GM18951 (cell line): Measurements from ENCODE around the gene ERI3.

Experiments used
- POLR2A ChIP-seq: IDR thresholded peaks from 4 replicates; pipeline ENCODE4 v1.6.1; 2011; ENCODE audit warnings: mild to moderate bottlenecking; ENCODE audit not compliant: insufficient read length, insufficient read depth; ENCODE audit errors: extremely low read depth
- in situ Hi-C: fragments of 300-500 bp; cut with MboI; formaldehyde crosslinking; loops from one replicate; pipeline ENCODE4 v1.12.0; 2022; ENCODE audit warnings: low sequenced_read_pairs, mixed read lengths, inconsistent platforms; ENCODE audit not compliant: unreplicated experiment

Gene ERI3

DNA sequence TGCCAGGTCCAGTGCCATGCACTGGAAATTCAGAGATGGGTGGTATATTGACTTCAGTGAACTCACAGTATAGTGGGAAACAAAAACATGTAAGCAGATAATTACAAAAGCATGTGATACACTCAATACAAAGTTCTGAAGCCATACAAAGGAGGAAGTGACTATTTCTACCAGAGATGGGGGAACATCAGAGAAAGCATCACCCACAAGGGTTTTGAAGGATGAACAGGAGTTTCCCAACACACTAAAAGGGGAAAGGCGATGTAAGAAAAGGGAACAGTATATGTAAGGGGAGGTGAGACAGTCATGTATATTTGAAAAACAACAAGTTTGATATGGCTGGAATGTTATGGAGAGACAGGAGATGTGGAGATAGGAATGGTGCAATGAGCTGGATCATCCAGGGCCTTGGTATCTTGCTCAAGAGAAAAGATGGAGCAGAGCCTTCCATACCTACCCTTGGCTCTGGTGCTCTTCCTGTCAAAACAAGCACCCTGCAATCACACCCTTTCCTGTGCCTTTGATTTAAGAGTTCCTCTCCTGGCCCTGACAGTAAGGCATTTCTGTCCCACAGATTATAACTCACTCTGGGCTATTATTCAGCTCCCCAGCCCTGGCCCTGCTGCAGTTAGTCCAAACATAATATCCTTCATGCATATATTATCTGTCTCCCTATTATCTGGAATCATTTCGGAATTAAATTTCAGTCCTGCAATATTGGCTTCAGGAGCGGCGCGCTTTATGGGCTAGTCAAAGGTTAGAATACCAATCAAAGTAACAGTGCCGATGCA lies 81.3 kb downstream of the ERI3 start:
- no peak for TF ChIP-seq POLR2A
- in situ Hi-C loops, result no loop called here

DNA sequence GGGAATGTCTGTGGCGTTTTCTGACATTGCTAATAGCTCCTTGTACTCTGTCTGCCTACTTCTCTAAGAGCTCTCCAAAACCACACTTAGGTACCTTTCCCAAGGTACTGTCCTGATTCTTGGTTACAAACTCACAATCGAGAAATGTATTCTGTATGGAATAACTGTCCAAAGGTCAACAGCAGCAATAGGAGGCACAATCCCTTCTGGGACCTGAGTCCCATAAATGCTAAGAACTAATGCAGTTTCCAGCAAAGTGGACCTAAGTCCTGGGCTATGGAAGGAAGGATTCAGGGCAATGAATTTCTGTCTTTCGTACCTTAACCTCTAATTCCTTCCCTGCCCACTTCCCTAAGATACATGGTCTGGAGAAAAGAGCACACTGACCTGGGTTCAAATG lies 82.1 kb downstream of the ERI3 start:
- in situ Hi-C loops, result no loop called here
- no peak for TF ChIP-seq POLR2A

DNA sequence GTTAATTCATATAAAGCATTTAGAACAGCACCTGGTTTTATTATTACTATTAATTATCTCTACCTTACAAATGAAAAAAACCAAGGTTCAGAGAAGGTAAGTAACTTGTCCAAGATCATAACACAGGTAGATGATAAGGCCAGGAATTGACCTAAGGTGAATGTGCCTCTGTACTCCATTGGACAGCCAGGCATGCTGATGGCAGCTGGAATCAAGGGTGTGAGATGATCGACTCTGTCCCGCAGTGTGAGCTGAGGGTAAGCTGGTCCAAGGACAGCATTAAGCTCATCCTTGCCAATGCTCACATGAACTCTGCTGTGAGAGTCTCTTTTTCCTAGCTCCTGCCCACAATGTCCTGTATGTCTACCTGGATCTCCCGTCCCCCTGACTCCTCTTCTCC lies 83.4 kb downstream of the ERI3 start:
- in situ Hi-C loops, result no loop called here
- no peak for TF ChIP-seq POLR2A

DNA sequence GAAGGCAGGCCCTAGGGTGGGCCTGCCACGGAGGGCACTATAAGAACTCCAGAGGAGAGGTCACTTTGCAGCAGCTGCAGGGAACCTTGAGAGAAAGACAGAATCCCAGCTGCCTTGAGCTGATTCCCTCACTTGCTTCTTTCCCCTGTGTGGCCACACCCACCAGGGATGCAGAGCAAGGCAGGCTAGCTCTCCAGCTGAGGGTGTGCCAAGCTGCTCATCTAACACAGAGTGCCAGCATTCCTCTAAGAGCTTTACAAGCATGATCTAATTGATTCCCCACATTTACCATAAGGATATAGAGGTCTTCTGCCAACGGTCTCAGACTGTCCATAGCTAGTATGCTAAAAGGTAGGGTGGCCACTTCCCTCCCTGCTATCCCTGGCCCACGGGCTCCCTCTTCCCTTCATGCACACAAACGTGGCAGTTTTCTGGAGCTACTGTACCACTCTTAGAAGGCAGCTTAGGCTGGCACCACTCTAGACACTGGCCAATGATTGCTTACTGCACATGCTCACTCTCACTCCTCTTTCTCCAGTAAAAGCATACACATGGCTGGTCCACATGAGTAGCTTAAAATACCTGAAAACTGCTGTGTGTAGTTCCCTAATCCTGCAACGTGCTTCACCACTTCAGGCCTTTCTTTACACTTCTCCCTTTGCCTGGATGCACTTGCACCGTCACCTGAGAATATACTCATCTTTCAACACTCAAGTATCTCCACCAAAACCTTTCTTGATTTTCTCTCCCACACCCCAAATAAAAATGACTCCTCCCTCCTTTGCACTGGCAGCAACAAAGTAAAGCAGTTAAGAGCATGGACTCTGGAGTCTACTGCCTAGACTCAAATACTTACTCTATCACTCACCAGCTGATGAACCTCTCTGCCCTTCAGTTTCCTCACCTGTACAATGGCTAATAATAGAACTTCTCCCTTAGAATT lies 84.1 kb downstream of the ERI3 start:
- no peak for TF ChIP-seq POLR2A
- in situ Hi-C loops, result no loop called here

DNA sequence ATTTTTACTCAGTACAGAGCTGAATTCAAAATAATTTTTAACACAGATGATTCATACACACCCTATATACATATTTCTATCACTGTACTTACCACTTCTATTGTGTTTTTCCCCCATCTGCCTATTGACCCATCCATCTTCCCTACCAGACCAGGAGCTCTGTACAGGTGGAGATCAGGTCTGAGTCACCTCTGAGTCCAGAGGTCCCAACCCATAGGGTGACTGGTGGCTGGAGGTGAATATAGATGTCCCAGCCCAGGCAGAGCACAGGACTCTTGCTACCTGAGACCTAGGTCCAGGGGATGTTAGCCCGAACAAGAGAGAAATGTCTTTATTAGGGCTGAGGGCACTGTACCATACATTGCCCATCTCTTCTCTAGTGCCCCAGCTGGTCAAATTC lies 87.0 kb downstream of the ERI3 start:
- in situ Hi-C loops, result no loop called here
- no peak for TF ChIP-seq POLR2A

DNA sequence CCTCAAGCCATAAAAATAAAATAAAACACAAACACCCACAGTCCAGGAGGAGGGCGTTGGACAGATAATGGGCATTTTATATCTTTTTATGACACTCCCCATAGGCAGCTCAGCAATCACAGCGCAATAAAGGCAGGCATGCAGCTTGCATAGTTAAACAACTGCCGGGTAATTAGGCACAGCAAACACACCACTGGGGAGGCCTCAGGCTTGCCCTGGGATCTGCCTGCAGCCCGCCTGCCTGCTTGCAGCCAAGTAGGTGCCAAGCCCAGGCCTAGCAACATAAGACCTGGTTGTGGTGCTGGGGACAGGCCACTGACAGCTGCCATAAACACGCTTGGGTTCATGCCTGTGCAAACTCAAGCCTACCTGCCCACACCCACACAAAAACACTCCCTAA lies 87.6 kb downstream of the ERI3 start:
- in situ Hi-C loops, result no loop called here
- TF ChIP-seq POLR2A, result no peak

DNA sequence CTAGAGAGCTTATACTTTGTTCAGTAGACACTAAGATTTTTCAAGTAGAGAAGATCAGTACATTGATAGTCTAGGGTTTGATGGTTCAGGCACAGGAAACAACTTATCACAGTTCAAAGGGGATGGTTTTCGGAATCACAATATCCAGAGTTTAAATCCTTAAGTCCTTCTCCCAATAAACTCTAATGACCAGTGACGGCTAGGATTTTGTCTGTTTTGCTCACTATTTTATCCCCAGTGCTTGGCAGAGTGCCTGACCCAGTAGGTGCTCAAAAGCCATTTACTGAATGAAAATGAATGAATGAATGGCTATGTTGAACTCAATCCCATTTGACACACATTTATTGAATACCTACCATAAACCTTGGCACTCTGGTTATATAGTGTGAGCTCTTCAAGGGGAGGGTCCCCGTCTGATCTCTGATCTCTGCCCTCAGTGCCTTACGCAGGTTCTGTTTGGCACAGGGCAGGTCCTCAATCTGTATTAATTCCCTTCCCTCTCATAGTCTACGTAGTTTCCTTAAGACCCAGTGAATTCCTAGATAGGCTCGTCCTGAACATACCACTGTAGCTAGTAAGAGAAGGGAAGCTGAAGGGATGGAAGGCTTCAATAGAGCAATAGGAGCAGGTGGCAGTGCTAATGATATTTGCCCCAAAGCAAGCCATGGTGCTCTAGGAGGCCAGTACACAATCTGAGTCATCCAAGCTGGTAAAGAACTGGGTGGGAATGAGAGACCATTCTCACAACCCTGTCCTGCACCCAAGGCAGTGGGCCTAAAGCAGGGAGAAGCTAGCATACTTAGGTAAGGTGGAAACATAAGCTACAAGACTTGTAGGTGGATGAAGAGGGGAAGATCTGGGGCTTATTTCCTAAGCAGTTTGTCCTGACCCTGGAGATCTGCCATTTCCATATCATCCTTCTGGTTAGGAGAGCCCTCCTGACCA lies 88.4 kb downstream of the ERI3 start:
- no peak for TF ChIP-seq POLR2A
- in situ Hi-C loops, result no loop called here

DNA sequence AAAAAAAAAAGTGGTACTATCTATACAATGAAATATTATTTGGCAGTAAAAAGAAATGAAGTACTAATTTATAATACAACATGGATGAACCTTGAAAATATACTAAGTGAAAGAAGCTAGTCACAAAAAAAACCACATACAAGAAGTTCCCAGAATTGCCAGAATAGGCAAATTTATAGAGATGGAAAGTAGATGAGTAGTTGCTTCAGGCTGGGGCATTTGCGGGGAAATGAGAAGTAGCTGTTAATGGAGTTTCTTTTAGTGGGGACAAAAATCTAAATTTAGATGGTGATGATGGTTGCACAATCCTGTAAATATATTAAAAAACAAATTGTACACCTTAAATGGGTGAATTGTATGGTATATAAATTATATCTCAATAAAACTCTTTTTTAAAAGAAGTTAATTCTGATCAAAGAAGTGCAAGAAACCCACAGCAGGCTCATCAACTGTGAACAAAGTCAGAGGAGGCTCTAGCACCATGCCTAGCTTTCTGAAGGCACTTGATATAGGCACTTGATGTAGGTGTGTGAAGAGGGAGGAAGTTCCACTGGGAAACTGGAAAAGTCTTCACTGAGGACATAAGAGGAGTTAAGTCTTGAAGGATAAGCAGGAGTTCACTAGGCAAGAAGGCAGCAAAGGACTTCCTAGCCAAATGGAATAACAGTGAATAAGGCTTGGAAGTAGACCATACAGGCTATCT lies 89.2 kb downstream of the ERI3 start:
- in situ Hi-C loops, result no loop called here
- no peak for TF ChIP-seq POLR2A

DNA sequence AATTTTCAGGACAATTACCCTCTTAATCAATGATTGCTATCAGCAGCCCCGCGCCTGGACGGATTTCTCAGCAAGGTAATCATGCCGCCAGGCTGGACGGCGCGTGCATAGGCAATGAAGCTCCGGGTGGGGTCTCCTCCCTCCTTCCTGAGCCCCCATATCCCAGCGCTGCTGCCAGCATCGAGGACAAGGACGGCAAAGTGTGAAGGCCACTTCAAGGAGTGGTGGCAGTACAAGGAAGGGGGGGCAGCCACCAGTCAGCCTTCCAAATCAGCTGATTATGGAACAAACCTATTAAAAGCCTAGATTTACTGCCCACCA lies 90.6 kb downstream of the ERI3 start:
- in situ Hi-C loops, result no loop called here
- TF ChIP-seq POLR2A, result no peak

DNA sequence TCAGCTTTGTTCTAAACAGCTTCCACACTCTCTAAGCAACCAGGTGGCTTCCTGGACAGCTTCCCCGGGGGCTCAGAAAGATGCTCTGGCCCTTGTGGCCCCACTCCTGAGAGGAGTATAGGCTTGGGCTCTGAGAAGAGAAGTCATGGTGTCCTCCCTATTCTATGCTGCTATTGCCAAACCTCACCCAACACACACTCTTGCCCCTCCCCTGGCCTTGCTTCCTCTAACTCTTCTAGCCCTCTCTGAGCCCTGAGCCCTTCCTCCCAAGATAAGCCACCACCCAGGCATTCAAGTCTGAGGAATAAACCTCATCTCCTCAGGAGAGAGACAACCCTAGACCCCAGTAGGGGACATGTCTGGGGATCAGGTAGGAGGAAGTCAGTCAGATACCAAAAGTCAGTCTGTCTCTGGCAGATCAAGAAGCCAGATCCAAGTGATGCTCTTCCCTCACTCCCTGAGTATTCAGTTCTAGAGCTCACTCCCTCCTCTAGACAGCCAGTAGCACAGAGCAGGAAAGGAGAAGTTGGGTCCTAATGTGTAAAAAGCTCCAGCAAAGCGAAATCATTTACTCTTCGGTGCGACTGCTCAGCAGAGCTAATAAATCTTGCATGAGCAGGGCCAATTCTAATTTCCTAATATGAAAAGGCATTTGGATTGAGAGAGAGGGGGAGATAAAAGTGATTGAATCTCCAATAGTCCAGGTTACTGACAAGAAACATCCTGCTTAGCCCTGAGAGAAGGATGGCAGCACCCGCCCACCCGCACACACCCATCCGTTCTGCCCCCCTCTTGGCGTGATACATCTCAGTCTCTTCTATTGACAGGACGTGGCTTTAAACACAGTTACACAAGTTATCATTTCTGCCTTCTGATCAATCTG lies 91.2 kb downstream of the ERI3 start:
- in situ Hi-C loops, result no loop called here
- no peak for TF ChIP-seq POLR2A

DNA sequence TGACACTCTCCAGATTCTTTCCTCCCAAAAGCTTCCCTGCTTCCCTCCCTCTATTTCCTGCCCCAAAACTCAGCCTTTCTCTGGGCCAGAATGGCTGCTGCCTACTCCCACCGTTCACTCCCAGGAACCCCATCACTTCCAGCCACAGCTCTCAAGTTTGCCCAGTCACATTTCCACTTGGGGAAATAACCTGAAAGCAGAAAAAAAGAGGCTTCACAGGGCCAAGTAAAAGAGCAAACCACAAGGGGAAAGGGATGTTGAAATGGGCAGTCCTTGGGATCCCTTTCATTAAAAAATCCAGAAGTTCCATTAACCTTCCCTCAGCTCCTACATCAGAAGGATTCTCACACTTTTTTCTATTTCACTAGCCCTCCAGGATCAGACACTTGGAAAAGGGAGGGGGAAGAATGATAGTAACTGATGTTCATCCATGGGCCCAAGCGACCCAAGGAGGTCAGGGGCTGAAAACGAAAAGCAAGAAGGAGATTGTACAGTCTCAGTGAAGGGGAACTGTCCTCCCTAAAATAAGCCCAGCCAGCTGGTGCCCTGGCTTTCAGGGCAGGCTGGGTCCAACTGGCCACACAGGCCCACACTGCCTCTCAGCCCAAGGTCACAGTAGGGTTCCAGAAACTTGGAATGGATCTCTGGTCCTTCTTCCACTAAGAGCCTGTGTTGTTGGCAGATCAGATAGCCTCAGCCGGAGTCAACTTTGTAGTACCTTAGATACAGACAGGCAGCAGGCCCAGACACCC lies 92.1 kb downstream of the ERI3 start:
- no peak for TF ChIP-seq POLR2A
- in situ Hi-C loops, result no loop called here
